Measurements from ENCODE around the gene TEAD2.

- no peak for TF ChIP-seq CTCF (IDR thresholded peaks at IDR 0.05)
- TF ChIP-seq POLR2A (IDR thresholded peaks at IDR 0.05): no peak
- no peak for TF ChIP-seq EP300 (IDR thresholded peaks at IDR 0.05)
Observed at GRCh38 chr19:49368711-49369358, 6.6 kb upstream of the TEAD2 start.

Measured in ovary (tissue), 3 donors.